GM06990 (cell line): ENCODE data around the gene AAK1.

Source experiments
- DNase-seq: peaks from one replicate; pipeline ENCODE4 v3.0.0-alpha.2; 2011; ENCODE audit not compliant: insufficient read length; ENCODE audit errors: extremely low read depth
- H3K27me3 ChIP-seq: replicated peaks from 2 replicates; pipeline ENCODE4 v1.6.0; 2011; ENCODE audit warnings: low read length; ENCODE audit not compliant: control insufficient read depth, insufficient read depth
- H3K36me3 ChIP-seq: 2 replicates; pipeline ENCODE4 v1.5.1; 2011; ENCODE audit warnings: low read length; ENCODE audit not compliant: control insufficient read depth, insufficient read depth
- H3K4me3 ChIP-seq: replicated peaks from 2 replicates; pipeline ENCODE4 v1.5.1; 2011; ENCODE audit warnings: low read depth, mild to moderate bottlenecking, control low read depth, low read length
- CTCF ChIP-seq: IDR thresholded peaks from 2 replicates; pipeline ENCODE4 v1.5.1; 2011; ENCODE audit warnings: low read length, control low read depth, mild to moderate bottlenecking, inconsistent platforms; ENCODE audit not compliant: insufficient read depth, poor library complexity, severe bottlenecking

Gene AAK1

GRCh38 chr2:69481421-69481820 lies 162.1 kb downstream of the AAK1 start:
- TF ChIP-seq CTCF, result no peak
- no peak for DNase-seq
- Histone ChIP-seq H3K36me3 (no peaks in the 10 kb centered on the region), H3K4me3 (no peak overlapping the region), H3K27me3 (no peaks in the 10 kb centered on the region)

GRCh38 chr2:69477627-69478026 lies 165.9 kb downstream of the AAK1 start:
- no peak for DNase-seq
- H3K4me3 ChIP-seq, result no peak overlapping the region
- no peaks in the 10 kb centered on the region for H3K36me3 ChIP-seq
- no peak for TF ChIP-seq CTCF
- H3K27me3 ChIP-seq, result no peaks in the 10 kb centered on the region

GRCh38 chr2:69474688-69475087 lies 168.9 kb downstream of the AAK1 start:
- no peak for TF ChIP-seq CTCF
- Histone ChIP-seq H3K27me3 (no peaks in the 10 kb centered on the region), H3K36me3 (no peaks in the 10 kb centered on the region), H3K4me3 (no peak overlapping the region)
- no peak for DNase-seq

GRCh38 chr2:69471793-69472192 lies 171.7 kb downstream of the AAK1 start:
- no peaks in the 10 kb centered on the region for H3K27me3 ChIP-seq
- H3K4me3 ChIP-seq, result no peak overlapping the region
- no peak for DNase-seq
- no peak for TF ChIP-seq CTCF
- no peaks in the 10 kb centered on the region for H3K36me3 ChIP-seq

GRCh38 chr2:69470911-69471310 lies 172.6 kb downstream of the AAK1 start:
- no peak for DNase-seq
- TF ChIP-seq CTCF, result no peak
- Histone ChIP-seq H3K27me3 (no peaks in the 10 kb centered on the region), H3K36me3 (no peaks in the 10 kb centered on the region; the same call in 1 of the 2 replicates), H3K4me3 (no peak overlapping the region)

GRCh38 chr2:69469784-69470183 lies 173.8 kb downstream of the AAK1 start:
- DNase-seq, result no peak
- Histone ChIP-seq H3K36me3 (peaks cover 5% of the 10 kb centered on the region), H3K27me3 (no peaks in the 10 kb centered on the region), H3K4me3 (no peak overlapping the region)
- no peak for TF ChIP-seq CTCF
